ENCODE data around the gene FKBP1B. TPM values are rescaled to one million over a fixed set of nuclear protein-coding genes. Genes with fewer than 3 reads are reported as not detected.
A peak's percentile ranks its signal among the peaks of the same experiment; 100 is the strongest.

Gene FKBP1B
- total RNA-seq, 1 donor from 2014 or later, result 1.4 TPM

- ATAC-seq (ENCODE audit: low read depth) (peak; percentile 82), DNase-seq (no peak)
- Mint-ChIP-seq H3K4me1 (peaks cover 16% of the 10 kb centered on the region), H3K27ac (peak overlapping the region; percentile 92), H3K9me3 (no peaks in the 10 kb centered on the region), H3K27me3 (no peaks in the 10 kb centered on the region), H3K4me3 (peak overlapping the region; percentile 92), H3K36me3 (ENCODE audit: low read depth) (peaks cover 13% of the 10 kb centered on the region)
- ChIA-PET CTCF (interaction anchor here (0.6 to 4.0 kb wide), 23 partner anchors 8 to 280 kb away, joined by 3 to 86 read pairs (median 4); partner anchors contain the start of genes ATAD2B and SF3B6), POLR2A (interaction anchor here (0.7 to 4.0 kb wide), 11 partner anchors 8 to 259 kb away, joined by 3 to 53 read pairs (median 5); partner anchors contain the start of genes ATAD2B, FAM228B, SF3B6 and WDCP)
- intact Hi-C loops (cut with micrococcal nuclease), result loop anchor here (1.0 to 10.0 kb wide), 9 partner anchors 7 to 449 kb away; partner anchors contain the start of genes ATAD2B, FAM228B, PFN4 and SF3B6
- no peak for TF ChIP-seq CTCF (IDR thresholded peaks at IDR 0.05)
These were observed 34.2 kb downstream of the FKBP1B start for GRCh38 chr2:24083567-24084385.

GRCh38 chr2:24084386-24085199 lies 35.1 kb downstream of the FKBP1B start, which contains the start of gene TP53I3:
Gene TP53I3, minus strand, starts transcription at chr2:24084834. Its CDS starts 508 bp downstream, at chr2:24084326.
- Mint-ChIP-seq H3K27ac (peak within 1 kb of the TSS; percentile 92), H3K9me3 (no peaks in the 10 kb centered on the region), H3K36me3 (ENCODE audit: low read depth) (peaks cover 16% of the 10 kb centered on the region), H3K4me3 (peak within 1 kb of the TSS; percentile 92), H3K27me3 (no peaks in the 10 kb centered on the region), H3K4me1 (peaks cover 16% of the 10 kb centered on the region)
- intact Hi-C loops (cut with micrococcal nuclease), result loop anchor here (1.0 to 10.0 kb wide), 9 partner anchors 8 to 450 kb away; partner anchors contain the start of genes ATAD2B, FAM228B, PFN4 and SF3B6
- ChIA-PET CTCF (interaction anchor here (0.6 to 4.0 kb wide), 26 partner anchors 9 to 280 kb away, joined by 3 to 86 read pairs (median 4); partner anchors contain the start of genes ATAD2B, FAM228B, PFN4 and SF3B6), POLR2A (interaction anchor here (0.6 to 4.0 kb wide), 11 partner anchors 9 to 328 kb away, joined by 3 to 53 read pairs (median 5); partner anchors contain the start of genes ATAD2B, FAM228B, SF3B6 and WDCP)
- DNase-seq (peak; percentile 93), ATAC-seq (ENCODE audit: low read depth) (peak; percentile 85)
- TF ChIP-seq CTCF (IDR thresholded peaks at IDR 0.05), result peak; percentile 72

GRCh38 chr2:24085200-24085489 lies 35.6 kb downstream of the FKBP1B start:
- H3K27ac Mint-ChIP-seq, result peak overlapping the region; percentile 63
- intact Hi-C loops (cut with micrococcal nuclease), result loop anchor here (2.0 to 10.0 kb wide), 2 partner anchors 38 to 450 kb away; partner anchors contain the start of gene WDCP
- no peak for TF ChIP-seq CTCF (IDR thresholded peaks at IDR 0.05)
- DNase-seq, result no peak
- peak overlapping the region; percentile 92 for H3K4me3 Mint-ChIP-seq
- POLR2A ChIA-PET, result interaction anchor here (0.6 to 4.0 kb wide), 4 partner anchors 9 to 327 kb away, joined by 3 to 53 read pairs (median 7); partner anchors contain the start of genes ATAD2B and SF3B6
- H3K4me1 Mint-ChIP-seq, result peaks cover 16% of the 10 kb centered on the region
- no peaks in the 10 kb centered on the region for H3K9me3 Mint-ChIP-seq
- ATAC-seq (ENCODE audit: low read depth), result no peak
- CTCF ChIA-PET, result interaction anchor here (1.0 to 4.0 kb wide), 8 partner anchors 12 to 264 kb away, joined by 3 to 86 read pairs (median 8); partner anchors contain the start of genes ATAD2B, FAM228B and PFN4
- peaks cover 16% of the 10 kb centered on the region for H3K36me3 Mint-ChIP-seq (ENCODE audit: low read depth)
- H3K27me3 Mint-ChIP-seq, result no peaks in the 10 kb centered on the region

- no peaks in the 10 kb centered on the region for H3K9me3 Mint-ChIP-seq
- no peak overlapping the region for H3K4me3 Mint-ChIP-seq
- peaks cover 16% of the 10 kb centered on the region for H3K4me1 Mint-ChIP-seq
These were observed 36.7 kb downstream of the FKBP1B start for GRCh38 chr2:24086241-24086640.

More at GRCh38 chr2:24086241-24086640, 36.7 kb downstream of the FKBP1B start:
- ChIA-PET POLR2A (interaction anchor here (0.6 kb wide), 2 partner anchors 36 to 161 kb away, joined by 3 to 4 read pairs; no protein-coding TSS in a partner anchor), CTCF (interaction anchor here (4.0 kb wide), 1 partner anchor 160 kb away, joined by 53 read pairs; the partner anchor contains the start of gene ATAD2B)
- TF ChIP-seq CTCF (IDR thresholded peaks at IDR 0.05), result no peak
- ATAC-seq (ENCODE audit: low read depth), result no peak
- intact Hi-C loops (cut with micrococcal nuclease), result loop anchor here (10.0 kb wide), 1 partner anchor 451 kb away; no protein-coding TSS in a partner anchor
- Mint-ChIP-seq H3K36me3 (ENCODE audit: low read depth) (peaks cover 15% of the 10 kb centered on the region), H3K27me3 (no peaks in the 10 kb centered on the region), H3K27ac (no peak overlapping the region)
- DNase-seq, result no peak

All from activated B cell treated with CpG ODN at 0.5 μM for 24 hours (primary cell).